Measurements from ENCODE around the gene CMIP.
A peak's percentile ranks its signal among the peaks of the same experiment; 100 is the strongest.

CMIP gene

GRCh38 chr16:81464279-81464678, 19.7 kb downstream of the CMIP start:
- DNase-seq = no peak

- no peak for DNase-seq
Measured at GRCh38 chr16:81465375-81465943, 20.9 kb downstream of the CMIP start.

- DNase-seq = no peak
Measured at GRCh38 chr16:81466356-81466980, 21.9 kb downstream of the CMIP start.

GRCh38 chr16:81467072-81467471, 22.5 kb downstream of the CMIP start:
- DNase-seq = no peak

GRCh38 chr16:81467815-81468214, 23.2 kb downstream of the CMIP start:
- DNase-seq = no peak

GRCh38 chr16:81468269-81468902, 23.8 kb downstream of the CMIP start:
- no peak for DNase-seq

- no peak for DNase-seq
Measured at GRCh38 chr16:81469183-81469677, 24.6 kb downstream of the CMIP start.

GRCh38 chr16:81469710-81470535, 25.3 kb downstream of the CMIP start:
- peak; percentile 18 to 23 for DNase-seq

- no peak for DNase-seq
Measured at GRCh38 chr16:81470796-81471636, 26.4 kb downstream of the CMIP start.

- DNase-seq = no peak
Measured at GRCh38 chr16:81471882-81472281, 27.3 kb downstream of the CMIP start.

GRCh38 chr16:81472391-81472790, 27.8 kb downstream of the CMIP start:
- no peak for DNase-seq

GRCh38 chr16:81473066-81473488, 28.5 kb downstream of the CMIP start:
- DNase-seq = no peak

- no peak for DNase-seq
Measured at GRCh38 chr16:81473558-81473957, 28.9 kb downstream of the CMIP start.

GRCh38 chr16:81473969-81474959, 29.7 kb downstream of the CMIP start:
- no peak for DNase-seq

GRCh38 chr16:81477697-81478693, 33.4 kb downstream of the CMIP start:
- DNase-seq = no peak

GRCh38 chr16:81478876-81479511, 34.4 kb downstream of the CMIP start:
- DNase-seq = no peak

GRCh38 chr16:81480606-81481206, 36.1 kb downstream of the CMIP start:
- DNase-seq = no peak

GRCh38 chr16:81481207-81481821, 36.7 kb downstream of the CMIP start:
- DNase-seq = peak; percentile 9 to 25
